Immature natural killer cell (primary cell): Measurements from ENCODE around the gene PDIA2. TPM values are rescaled to one million over a fixed set of nuclear protein-coding genes. Genes with fewer than 3 reads are reported as not detected.
"Not testable (repeated sequence)": the region's sequence is repeated elsewhere in the genome, so short reads cannot be mapped to it uniquely, and the experiment has no call there.

Experiments
- DNase-seq, 3 donors: peaks; one replicate each; pipeline ENCODE4 v3.0.0; 2022; ENCODE audit warnings: mixed read lengths in 1 of 3
- H3K27ac Mint-ChIP-seq, 6 donors: one replicate each; pipeline ENCODE4 v1.8.0; 2020; ENCODE audit warnings: mixed read lengths in 6 of 6, mild to moderate bottlenecking in 5 of 6, inconsistent platforms in 4 of 6, moderate library complexity in 3 of 6
- H3K27me3 Mint-ChIP-seq, 3 donors: one replicate each; pipeline ENCODE4 v1.8.0; 2020 to 2021; ENCODE audit warnings: low read depth in 3 of 3, mild to moderate bottlenecking in 3 of 3, mixed read lengths in 3 of 3, moderate library complexity in 3 of 3, inconsistent platforms in 1 of 3
- H3K36me3 Mint-ChIP-seq, 3 donors: one replicate each; pipeline ENCODE4 v1.8.0; 2020; ENCODE audit warnings: mixed read lengths in 3 of 3, inconsistent platforms in 2 of 3, mild to moderate bottlenecking in 2 of 3
- H3K4me1 Mint-ChIP-seq, 2 donors: one replicate each; pipeline ENCODE4 v1.8.0; 2020; ENCODE audit warnings: inconsistent platforms in 2 of 2, mild to moderate bottlenecking in 2 of 2, mixed read lengths in 2 of 2, moderate library complexity in 1 of 2
- H3K4me3 Mint-ChIP-seq, 5 donors: one replicate each; pipeline ENCODE4 v1.8.0; 2020; ENCODE audit warnings: mild to moderate bottlenecking in 5 of 5, mixed read lengths in 5 of 5, inconsistent platforms in 3 of 5, moderate library complexity in 3 of 5
- H3K9me3 Mint-ChIP-seq, 6 donors: one replicate each; pipeline ENCODE4 v1.8.0; 2020; ENCODE audit warnings: mild to moderate bottlenecking in 6 of 6, mixed read lengths in 6 of 6, inconsistent platforms in 4 of 6, moderate library complexity in 3 of 6
- polyA plus RNA-seq, 3 donors: library from polyadenylated mRNA; unstranded; fragments of 300-500 nt; fragmentation: Illumina TruSeq; gene quantifications; one replicate each; pipeline ENCODE4 v1.2.3, GENCODE V29; 2021

The PDIA2 gene
- polyA plus RNA-seq, 3 donors from 2014 or later: not detected

- Mint-ChIP-seq H3K36me3 (peaks cover 0 to 10% (median 0%) of the 10 kb centered on the region in 3 donors), H3K4me3 (no peak overlapping the region), H3K27ac (no peak overlapping the region), H3K27me3 (peaks cover 0 to 3% (median 2%) of the 10 kb centered on the region in 3 donors), H3K4me1 (peaks cover 0 to 2% of the 10 kb centered on the region in 2 donors), H3K9me3 (no peaks in the 10 kb centered on the region)
- DNase-seq: no peak
These were observed 16.5 kb upstream of the PDIA2 start for GRCh38 chr16:266258-267164.

- H3K27me3 Mint-ChIP-seq, H3K4me3 Mint-ChIP-seq, H3K4me1 Mint-ChIP-seq, H3K27ac Mint-ChIP-seq, H3K36me3 Mint-ChIP-seq, DNase-seq, H3K9me3 Mint-ChIP-seq: not testable (repeated sequence)
These were observed 15.4 kb upstream of the PDIA2 start for GRCh38 chr16:267562-267961.

GRCh38 chr16:268141-269053 is 14.6 kb upstream of the PDIA2 start:
- no peaks in the 10 kb centered on the region for H3K9me3 Mint-ChIP-seq
- peaks cover 0 to 2% of the 10 kb centered on the region in 2 donors for H3K4me1 Mint-ChIP-seq
- peaks cover 2 to 3% (median 2%) of the 10 kb centered on the region in 3 donors for H3K27me3 Mint-ChIP-seq
- H3K27ac Mint-ChIP-seq: peak overlapping the region in 2 of 6 donors; percentile 19 to 40
- H3K4me3 Mint-ChIP-seq: no peak overlapping the region
- DNase-seq: no peak
- peaks cover 0 to 2% (median 0%) of the 10 kb centered on the region in 3 donors for H3K36me3 Mint-ChIP-seq

GRCh38 chr16:269061-269796 is 13.7 kb upstream of the PDIA2 start:
- H3K27ac Mint-ChIP-seq: no peak overlapping the region
- no peaks in the 10 kb centered on the region for H3K36me3 Mint-ChIP-seq
- H3K4me1 Mint-ChIP-seq: peaks cover 0 to 2% of the 10 kb centered on the region in 2 donors
- H3K27me3 Mint-ChIP-seq: peaks cover 2 to 3% (median 2%) of the 10 kb centered on the region in 3 donors
- H3K4me3 Mint-ChIP-seq: no peak overlapping the region
- no peaks in the 10 kb centered on the region for H3K9me3 Mint-ChIP-seq
- no peak for DNase-seq

- Mint-ChIP-seq H3K27ac (no peak overlapping the region), H3K9me3 (no peaks in the 10 kb centered on the region), H3K27me3 (peaks cover 2 to 5% (median 4%) of the 10 kb centered on the region in 3 donors), H3K36me3 (no peaks in the 10 kb centered on the region), H3K4me1 (peaks cover 0 to 2% of the 10 kb centered on the region in 2 donors), H3K4me3 (no peak overlapping the region)
- DNase-seq: no peak
These were observed 12.3 kb upstream of the PDIA2 start for GRCh38 chr16:270381-271255.

- no peaks in the 10 kb centered on the region for H3K9me3 Mint-ChIP-seq
- H3K27me3 Mint-ChIP-seq: peaks cover 5 to 7% (median 6%) of the 10 kb centered on the region in 3 donors
- DNase-seq: no peak
- peaks cover 0 to 5% of the 10 kb centered on the region in 2 donors for H3K4me1 Mint-ChIP-seq
- no peaks in the 10 kb centered on the region for H3K36me3 Mint-ChIP-seq
- no peak overlapping the region for H3K4me3 Mint-ChIP-seq
- no peak overlapping the region for H3K27ac Mint-ChIP-seq
These were observed 10.1 kb upstream of the PDIA2 start for GRCh38 chr16:272633-273546.

GRCh38 chr16:273547-274421 is 9.2 kb upstream of the PDIA2 start:
- peaks cover 6 to 8% (median 6%) of the 10 kb centered on the region in 3 donors for H3K27me3 Mint-ChIP-seq
- no peaks in the 10 kb centered on the region for H3K9me3 Mint-ChIP-seq
- DNase-seq: no peak
- H3K4me3 Mint-ChIP-seq: no peak overlapping the region
- H3K4me1 Mint-ChIP-seq: peaks cover 3 to 6% of the 10 kb centered on the region in 2 donors
- no peaks in the 10 kb centered on the region for H3K36me3 Mint-ChIP-seq
- no peak overlapping the region for H3K27ac Mint-ChIP-seq

GRCh38 chr16:275041-275641 is 7.8 kb upstream of the PDIA2 start:
- H3K9me3 Mint-ChIP-seq: no peaks in the 10 kb centered on the region
- H3K27ac Mint-ChIP-seq: no peak overlapping the region
- peaks cover 6 to 12% (median 6%) of the 10 kb centered on the region in 3 donors for H3K27me3 Mint-ChIP-seq
- H3K4me1 Mint-ChIP-seq: peaks cover 10 to 13% of the 10 kb centered on the region in 2 donors
- DNase-seq: no peak
- H3K36me3 Mint-ChIP-seq: no peaks in the 10 kb centered on the region
- peak overlapping the region in 3 of 5 donors; percentile 36 to 46 (median 38) for H3K4me3 Mint-ChIP-seq

- H3K9me3 Mint-ChIP-seq: no peaks in the 10 kb centered on the region
- H3K4me3 Mint-ChIP-seq: peak within 1 kb of the TSS; percentile 53 to 68 (median 60)
- peak within 1 kb of the TSS in 1 of 6 donors; percentile 39 for H3K27ac Mint-ChIP-seq
- H3K36me3 Mint-ChIP-seq: no peaks in the 10 kb centered on the region
- no peak for DNase-seq
- peaks cover 10 to 13% of the 10 kb centered on the region in 2 donors for H3K4me1 Mint-ChIP-seq
- H3K27me3 Mint-ChIP-seq: peaks cover 6 to 12% (median 6%) of the 10 kb centered on the region in 3 donors
These were observed 7.2 kb upstream of the PDIA2 start, which contains the start of gene RGS11 for GRCh38 chr16:275786-276232. Gene RGS11, minus strand, starts transcription at chr16:275944. Its CDS starts 33 bp downstream, at chr16:275911.

- Mint-ChIP-seq H3K4me3 (peak overlapping the region; percentile 53 to 68 (median 60)), H3K36me3 (no peaks in the 10 kb centered on the region), H3K27ac (no peak overlapping the region), H3K27me3 (peaks cover 7 to 12% (median 8%) of the 10 kb centered on the region in 3 donors), H3K4me1 (peaks cover 10 to 13% of the 10 kb centered on the region in 2 donors), H3K9me3 (no peaks in the 10 kb centered on the region)
- DNase-seq: no peak
These were observed 6.4 kb upstream of the PDIA2 start for GRCh38 chr16:276426-277077.
